Stomach smooth muscle (tissue), 2 donors: ENCODE data around the gene NF1.

ENCODE experiments used
- H3K27ac ChIP-seq: one replicate; pipeline ENCODE4 v1.7.0; 2013; ENCODE audit warnings: mild to moderate bottlenecking, low read length, inconsistent platforms
- H3K27me3 ChIP-seq, 2 donors: one replicate each; pipeline ENCODE4 v1.7.0; 2013; ENCODE audit warnings: low read length in 2 of 2; ENCODE audit not compliant: insufficient read depth in 2 of 2, control insufficient read depth in 1 of 2
- H3K36me3 ChIP-seq, 2 donors: one replicate each; pipeline ENCODE4 v1.7.0; 2013; ENCODE audit warnings: low read length in 2 of 2; ENCODE audit not compliant: control insufficient read depth in 2 of 2, insufficient read depth in 2 of 2
- H3K4me1 ChIP-seq: one replicate; pipeline ENCODE4 v1.7.0; 2013; ENCODE audit warnings: low read length; ENCODE audit not compliant: control insufficient read depth, insufficient read depth
- H3K4me3 ChIP-seq, 2 donors: one replicate each; pipeline ENCODE4 v1.7.0; 2013; ENCODE audit warnings: low read length in 2 of 2
- H3K9ac ChIP-seq, 2 donors: one replicate each; pipeline ENCODE4 v1.7.0; 2013; ENCODE audit warnings: low read length in 2 of 2, mild to moderate bottlenecking in 1 of 2
- H3K9me3 ChIP-seq, 2 donors: one replicate each; pipeline ENCODE4 v1.7.0; 2013; ENCODE audit warnings: low read length in 2 of 2; ENCODE audit not compliant: control insufficient read depth in 2 of 2
- donor health status: healthy.
- donor health status: Pancreatic carcinoma.

NF1 gene

GRCh38 chr17:31401456-31402254 lies 306.9 kb downstream of the NF1 start:
- Histone ChIP-seq H3K4me1 (no peaks in the 10 kb centered on the region), H3K4me3 (no peak overlapping the region), H3K27me3 (peaks cover 3 to 4% of the 10 kb centered on the region in 2 donors), H3K9ac (no peak overlapping the region), H3K36me3 (no peaks in the 10 kb centered on the region), H3K9me3 (no peaks in the 10 kb centered on the region), H3K27ac (no peak overlapping the region)

GRCh38 chr17:31404028-31404949 lies 309.5 kb downstream of the NF1 start:
- Histone ChIP-seq H3K9ac (no peak overlapping the region), H3K27ac (no peak overlapping the region), H3K27me3 (peaks cover 0 to 2% of the 10 kb centered on the region in 2 donors), H3K4me3 (no peak overlapping the region), H3K36me3 (no peaks in the 10 kb centered on the region), H3K9me3 (no peaks in the 10 kb centered on the region), H3K4me1 (no peaks in the 10 kb centered on the region)

GRCh38 chr17:31405890-31406371 lies 311.2 kb downstream of the NF1 start:
- Histone ChIP-seq H3K27me3 (peaks cover 0 to 2% of the 10 kb centered on the region in 2 donors), H3K9ac (no peak overlapping the region), H3K27ac (no peak overlapping the region), H3K36me3 (no peaks in the 10 kb centered on the region), H3K4me1 (no peaks in the 10 kb centered on the region), H3K9me3 (no peaks in the 10 kb centered on the region), H3K4me3 (no peak overlapping the region)

GRCh38 chr17:31408586-31408985 lies 313.8 kb downstream of the NF1 start:
- Histone ChIP-seq H3K9ac (no peak overlapping the region), H3K27me3 (peaks cover 0 to 6% of the 10 kb centered on the region in 2 donors), H3K4me3 (no peak overlapping the region), H3K4me1 (no peaks in the 10 kb centered on the region), H3K27ac (no peak overlapping the region), H3K9me3 (no peaks in the 10 kb centered on the region), H3K36me3 (no peaks in the 10 kb centered on the region)

- H3K36me3 ChIP-seq = no peaks in the 10 kb centered on the region
- no peak overlapping the region for H3K27ac ChIP-seq
- peaks cover 0 to 7% of the 10 kb centered on the region in 2 donors for H3K27me3 ChIP-seq
- no peak overlapping the region for H3K9ac ChIP-seq
- H3K4me3 ChIP-seq = no peak overlapping the region
- H3K9me3 ChIP-seq = no peaks in the 10 kb centered on the region
- no peaks in the 10 kb centered on the region for H3K4me1 ChIP-seq
These were observed 317.0 kb downstream of the NF1 start for GRCh38 chr17:31411707-31412285.

- Histone ChIP-seq H3K9me3 (no peaks in the 10 kb centered on the region), H3K36me3 (no peaks in the 10 kb centered on the region), H3K9ac (no peak overlapping the region), H3K27me3 (peaks cover 0 to 9% of the 10 kb centered on the region in 2 donors), H3K4me1 (no peaks in the 10 kb centered on the region), H3K4me3 (no peak overlapping the region), H3K27ac (no peak overlapping the region)
These were observed 317.7 kb downstream of the NF1 start for GRCh38 chr17:31412511-31412910.

GRCh38 chr17:31413081-31413799 lies 318.5 kb downstream of the NF1 start:
- Histone ChIP-seq H3K9me3 (no peaks in the 10 kb centered on the region), H3K27ac (no peak overlapping the region), H3K36me3 (no peaks in the 10 kb centered on the region), H3K9ac (no peak overlapping the region), H3K27me3 (peaks cover 0 to 9% of the 10 kb centered on the region in 2 donors), H3K4me1 (no peaks in the 10 kb centered on the region), H3K4me3 (no peak overlapping the region)

GRCh38 chr17:31413874-31414549 lies 319.2 kb downstream of the NF1 start:
- Histone ChIP-seq H3K9ac (no peak overlapping the region), H3K4me1 (no peaks in the 10 kb centered on the region), H3K4me3 (no peak overlapping the region), H3K9me3 (no peaks in the 10 kb centered on the region), H3K36me3 (no peaks in the 10 kb centered on the region), H3K27ac (no peak overlapping the region), H3K27me3 (peaks cover 0 to 7% of the 10 kb centered on the region in 2 donors)

GRCh38 chr17:31414550-31414918 lies 319.8 kb downstream of the NF1 start:
- no peaks in the 10 kb centered on the region for H3K9me3 ChIP-seq
- H3K36me3 ChIP-seq = no peaks in the 10 kb centered on the region
- H3K4me3 ChIP-seq = no peak overlapping the region
- H3K9ac ChIP-seq = no peak overlapping the region
- H3K27ac ChIP-seq = no peak overlapping the region
- no peaks in the 10 kb centered on the region for H3K4me1 ChIP-seq
- peaks cover 0 to 7% of the 10 kb centered on the region in 2 donors for H3K27me3 ChIP-seq
